Measurements from ENCODE around the gene CARD11.

Gene CARD11

GRCh38 chr7:3082831-3083230 is 39.2 kb upstream of the CARD11 start:
- TF ChIP-seq SIN3A (IDR thresholded peaks at IDR 0.05; ENCODE audit: borderline replicate concordance, insufficient read depth, low read length) (no peak), FOXP2 (optimal IDR thresholded peaks at IDR 0.05; ENCODE audit: borderline replicate concordance, extremely low read depth, extremely low read length, insufficient read depth) (no peak), TAF1 (IDR thresholded peaks at IDR 0.05; ENCODE audit: borderline replicate concordance, insufficient read depth, low read length) (no peak), POLR2AphosphoS5 (IDR thresholded peaks at IDR 0.05; ENCODE audit: low read depth, low read length) (no peak)

DNA sequence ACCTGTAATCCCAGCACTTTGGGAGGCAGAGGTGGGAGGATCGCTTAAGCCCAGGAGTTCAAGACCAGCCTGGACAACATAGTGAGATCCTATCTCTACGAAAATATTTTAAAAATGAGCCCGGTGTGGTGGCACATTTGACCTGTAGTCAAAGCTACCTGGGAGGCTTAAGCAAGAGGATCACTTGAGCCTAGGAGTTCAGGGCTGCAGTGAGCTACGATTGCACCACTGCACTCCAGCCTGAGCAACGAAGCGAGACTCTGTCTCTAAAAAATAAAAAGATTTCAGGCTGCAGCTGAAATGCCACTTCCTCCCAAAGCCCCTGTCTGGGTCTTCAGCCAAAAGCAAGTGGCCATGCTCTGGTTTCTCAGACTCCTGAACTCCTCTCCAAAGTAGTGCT is 38.7 kb upstream of the CARD11 start:
- TF ChIP-seq TAF1 (IDR thresholded peaks at IDR 0.05; ENCODE audit: borderline replicate concordance, insufficient read depth, low read length) = no peak
- no peak for TF ChIP-seq FOXP2 (optimal IDR thresholded peaks at IDR 0.05; ENCODE audit: borderline replicate concordance, extremely low read depth, extremely low read length, insufficient read depth)
- no peak for TF ChIP-seq POLR2AphosphoS5 (IDR thresholded peaks at IDR 0.05; ENCODE audit: low read depth, low read length)
- no peak for TF ChIP-seq SIN3A (IDR thresholded peaks at IDR 0.05; ENCODE audit: borderline replicate concordance, insufficient read depth, low read length)
- TF ChIP-seq, protein P1, sequence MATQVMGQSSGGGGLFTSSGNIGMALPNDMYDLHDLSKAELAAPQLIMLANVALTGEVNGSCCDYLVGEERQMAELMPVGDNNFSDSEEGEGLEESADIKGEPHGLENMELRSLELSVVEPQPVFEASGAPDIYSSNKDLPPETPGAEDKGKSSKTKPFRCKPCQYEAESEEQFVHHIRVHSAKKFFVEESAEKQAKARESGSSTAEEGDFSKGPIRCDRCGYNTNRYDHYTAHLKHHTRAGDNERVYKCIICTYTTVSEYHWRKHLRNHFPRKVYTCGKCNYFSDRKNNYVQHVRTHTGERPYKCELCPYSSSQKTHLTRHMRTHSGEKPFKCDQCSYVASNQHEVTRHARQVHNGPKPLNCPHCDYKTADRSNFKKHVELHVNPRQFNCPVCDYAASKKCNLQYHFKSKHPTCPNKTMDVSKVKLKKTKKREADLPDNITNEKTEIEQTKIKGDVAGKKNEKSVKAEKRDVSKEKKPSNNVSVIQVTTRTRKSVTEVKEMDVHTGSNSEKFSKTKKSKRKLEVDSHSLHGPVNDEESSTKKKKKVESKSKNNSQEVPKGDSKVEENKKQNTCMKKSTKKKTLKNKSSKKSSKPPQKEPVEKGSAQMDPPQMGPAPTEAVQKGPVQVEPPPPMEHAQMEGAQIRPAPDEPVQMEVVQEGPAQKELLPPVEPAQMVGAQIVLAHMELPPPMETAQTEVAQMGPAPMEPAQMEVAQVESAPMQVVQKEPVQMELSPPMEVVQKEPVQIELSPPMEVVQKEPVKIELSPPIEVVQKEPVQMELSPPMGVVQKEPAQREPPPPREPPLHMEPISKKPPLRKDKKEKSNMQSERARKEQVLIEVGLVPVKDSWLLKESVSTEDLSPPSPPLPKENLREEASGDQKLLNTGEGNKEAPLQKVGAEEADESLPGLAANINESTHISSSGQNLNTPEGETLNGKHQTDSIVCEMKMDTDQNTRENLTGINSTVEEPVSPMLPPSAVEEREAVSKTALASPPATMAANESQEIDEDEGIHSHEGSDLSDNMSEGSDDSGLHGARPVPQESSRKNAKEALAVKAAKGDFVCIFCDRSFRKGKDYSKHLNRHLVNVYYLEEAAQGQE (IDR thresholded peaks at IDR 0.05; ENCODE audit: insufficient read depth in 1 of 2, low read depth in 2 of 2, low read length in 2 of 2) = no peak

DNA sequence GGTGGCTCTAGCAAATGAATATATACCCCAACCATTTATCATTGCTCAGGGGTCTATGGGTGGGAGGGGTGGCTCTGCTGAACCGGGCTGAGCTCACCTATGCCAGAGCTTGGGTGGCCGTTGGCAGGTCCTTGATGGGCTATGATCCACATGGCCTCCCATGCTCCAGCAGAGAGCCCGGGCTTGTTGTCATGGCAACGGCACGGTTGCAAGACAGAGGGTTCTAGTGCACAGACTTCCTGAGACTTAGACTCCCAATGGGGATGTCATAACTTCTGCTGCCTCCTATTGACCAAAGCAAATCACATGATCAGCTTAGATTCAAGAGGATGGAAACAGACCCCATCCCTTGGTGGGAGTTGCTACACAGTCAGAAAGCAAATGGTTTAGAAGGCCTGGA is 36.4 kb upstream of the CARD11 start:
- TF ChIP-seq FOXP2 (optimal IDR thresholded peaks at IDR 0.05; ENCODE audit: borderline replicate concordance, extremely low read depth, extremely low read length, insufficient read depth) (no peak), SIN3A (IDR thresholded peaks at IDR 0.05; ENCODE audit: borderline replicate concordance, insufficient read depth, low read length) (no peak), TAF1 (IDR thresholded peaks at IDR 0.05; ENCODE audit: borderline replicate concordance, insufficient read depth, low read length) (no peak), POLR2AphosphoS5 (IDR thresholded peaks at IDR 0.05; ENCODE audit: low read depth, low read length) (no peak)
- TF ChIP-seq, protein P1 (IDR thresholded peaks at IDR 0.05; ENCODE audit: insufficient read depth in 1 of 2, low read depth in 2 of 2, low read length in 2 of 2) = no peak

DNA sequence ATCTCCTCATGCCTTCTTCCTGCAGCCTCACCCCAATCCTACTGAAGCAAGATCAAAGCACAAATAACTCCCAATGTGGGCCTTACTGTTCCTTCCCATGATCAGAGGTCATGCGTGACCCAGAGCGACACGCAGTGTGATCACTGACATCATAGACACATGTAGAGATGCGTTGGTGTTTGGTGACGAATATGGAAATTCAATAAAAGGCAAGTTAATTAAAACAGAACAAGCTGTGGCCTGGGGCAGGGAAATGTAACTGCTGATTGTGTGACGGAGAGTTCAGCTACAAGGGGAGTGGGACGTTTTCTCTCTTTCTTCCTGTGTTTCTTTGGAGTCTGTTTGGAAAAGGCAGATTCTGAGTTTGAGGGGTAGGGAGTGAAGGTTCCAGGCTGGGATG is 34.8 kb upstream of the CARD11 start:
- TF ChIP-seq FOXP2 (optimal IDR thresholded peaks at IDR 0.05; ENCODE audit: borderline replicate concordance, extremely low read depth, extremely low read length, insufficient read depth) (no peak), TAF1 (IDR thresholded peaks at IDR 0.05; ENCODE audit: borderline replicate concordance, insufficient read depth, low read length) (no peak), SIN3A (IDR thresholded peaks at IDR 0.05; ENCODE audit: borderline replicate concordance, insufficient read depth, low read length) (no peak), POLR2AphosphoS5 (IDR thresholded peaks at IDR 0.05; ENCODE audit: low read depth, low read length) (no peak)
- TF ChIP-seq, protein P1 (IDR thresholded peaks at IDR 0.05; ENCODE audit: insufficient read depth in 1 of 2, low read depth in 2 of 2, low read length in 2 of 2) = no peak

DNA sequence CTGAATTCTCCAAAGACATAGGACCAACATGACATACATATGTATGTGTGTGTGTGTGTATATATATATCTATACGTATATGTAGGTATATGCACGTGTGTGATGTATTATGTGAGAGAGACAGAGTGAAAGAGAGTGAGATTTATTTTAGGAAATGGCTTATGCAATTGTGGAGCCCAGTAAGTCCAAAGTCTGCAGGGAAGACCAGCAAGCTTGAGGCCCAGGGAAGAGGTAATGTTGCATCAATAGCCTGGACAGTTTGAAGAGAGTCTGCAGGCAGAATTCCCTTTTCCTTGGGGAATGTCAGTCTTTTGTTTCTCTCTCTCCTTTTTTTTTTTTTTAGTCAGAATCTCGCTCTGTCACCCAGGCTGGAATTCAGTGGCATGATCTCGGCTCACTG is 33.0 kb upstream of the CARD11 start:
- TF ChIP-seq FOXP2 (optimal IDR thresholded peaks at IDR 0.05; ENCODE audit: borderline replicate concordance, extremely low read depth, extremely low read length, insufficient read depth) (no peak), SIN3A (IDR thresholded peaks at IDR 0.05; ENCODE audit: borderline replicate concordance, insufficient read depth, low read length) (no peak), POLR2AphosphoS5 (IDR thresholded peaks at IDR 0.05; ENCODE audit: low read depth, low read length) (no peak), TAF1 (IDR thresholded peaks at IDR 0.05; ENCODE audit: borderline replicate concordance, insufficient read depth, low read length) (no peak)
- TF ChIP-seq, protein P1 (IDR thresholded peaks at IDR 0.05; ENCODE audit: insufficient read depth in 1 of 2, low read depth in 2 of 2, low read length in 2 of 2) = no peak

All from PFSK-1 (cell line).